CD4-positive, alpha-beta T cell (primary cell): ENCODE results near the gene CATSPERZ. TPM values are rescaled to one million over a fixed set of nuclear protein-coding genes. Genes with fewer than 3 reads are reported as not detected.

Experiments used
- ATAC-seq: fragments of 200-7000 bp; cut with Tn5 transposase; one replicate; pipeline ENCODE4 v1.10.0; 2022; ENCODE audit warnings: mild to moderate bottlenecking; ENCODE audit not compliant: poor library complexity
- CTCF ChIA-PET: fragments of 350-600 bp; sonication (Branson Sonifier 250); formaldehyde crosslinking; loops from one replicate; lab custom pipeline; 2021; ENCODE audit warnings: antibody characterized with exemption, inconsistent platforms; lab: Charles Lee
- POLR2A ChIA-PET: fragments of 350-600 bp; sonication (Branson Sonifier 250); formaldehyde crosslinking; loops from one replicate; lab custom pipeline; 2021; ENCODE audit warnings: antibody characterized with exemption, inconsistent platforms; lab: Charles Lee
- DNase-seq, 14 experiments: peaks; one replicate each; pipeline ENCODE4 v3.0.0-alpha.2; 2013 to 2020; ENCODE audit warnings: mixed read lengths in 2 of 14
- H3K27ac ChIP-seq, 2 donors: one replicate each; pipeline versions ENCODE4 v1.5.1 to v1.7.0; 2013; ENCODE audit warnings: low read length in 2 of 2, low read depth in 1 of 2, mild to moderate bottlenecking in 1 of 2
- H3K27me3 ChIP-seq, 2 experiments: 1 replicate in 1 of 2; 2 replicates in 1 of 2; pipeline versions ENCODE4 v1.6.1 to v1.7.0; 2013; ENCODE audit warnings: low read length in 2 of 2, control low read depth in 1 of 2, mild to moderate bottlenecking in 1 of 2, moderate library complexity in 1 of 2; ENCODE audit not compliant: insufficient read depth in 2 of 2, control insufficient read depth in 1 of 2
- H3K36me3 ChIP-seq: one replicate; pipeline ENCODE4 v1.6.1; 2013; ENCODE audit warnings: low read length, control low read depth; ENCODE audit not compliant: insufficient read depth
- H3K4me1 ChIP-seq: one replicate; pipeline ENCODE4 v1.6.1; 2013; ENCODE audit warnings: low read length, control low read depth; ENCODE audit not compliant: insufficient read depth
- H3K4me3 ChIP-seq: one replicate; pipeline ENCODE4 v1.5.1; 2013; ENCODE audit warnings: mild to moderate bottlenecking, low read length, moderate library complexity
- H3K9me3 ChIP-seq, 2 experiments: 1 replicate in 1 of 2; 2 replicates in 1 of 2; pipeline versions ENCODE4 v1.6.1 to v1.7.0; 2013; ENCODE audit warnings: low read length in 2 of 2, mild to moderate bottlenecking in 2 of 2, control low read depth in 1 of 2, moderate library complexity in 1 of 2; ENCODE audit not compliant: control insufficient read depth in 1 of 2, insufficient read depth in 1 of 2
- H3K27ac Mint-ChIP-seq: one replicate; pipeline ENCODE4 v1.8.0; 2020; ENCODE audit warnings: mixed read lengths
- H3K27me3 Mint-ChIP-seq: one replicate; pipeline ENCODE4 v1.8.0; 2021; ENCODE audit warnings: mixed read lengths
- H3K36me3 Mint-ChIP-seq: one replicate; pipeline ENCODE4 v1.8.0; 2021; ENCODE audit warnings: low read depth, mixed read lengths
- H3K4me1 Mint-ChIP-seq: one replicate; pipeline ENCODE4 v1.8.0; 2021; ENCODE audit warnings: low read depth, mixed read lengths
- H3K4me3 Mint-ChIP-seq: one replicate; pipeline ENCODE4 v1.8.0; 2020; ENCODE audit warnings: mild to moderate bottlenecking, mixed read lengths
- H3K9me3 Mint-ChIP-seq: one replicate; pipeline ENCODE4 v1.8.0; 2020; ENCODE audit warnings: mixed read lengths
- CTCF ChIP-seq: fragments of 200-600 bp; IDR thresholded peaks from one replicate; pipeline ENCODE4 v1.8.0; 2022; ENCODE audit warnings: antibody characterized with exemption, mild to moderate bottlenecking
- intact Hi-C, 2 experiments: fragments of 100-400 bp; cut with DNase I in 1 of 2; cut with micrococcal nuclease in 1 of 2; formaldehyde crosslinking; loops; one replicate each; pipeline versions ENCODE4 v1.15.1 to v1.9.0; 2023 to 2025; cut with DNase I, micrococcal nuclease
- total RNA-seq, 174 experiments: library from RNA in 2 of 174; stranded (reverse) in 2 of 174; gene quantifications; one replicate each; pipeline ENCODE4 v1.2.3 and lab custom pipeline; 2021 to 2026

CATSPERZ gene
- total RNA-seq, 2 experiments from 2014 or later = not detected

GRCh38 chr11:64324692-64325469 lies 24.7 kb downstream of the CATSPERZ start:
- DNase-seq (no peak), ATAC-seq (no peak)
- Histone ChIP-seq H3K4me1 (no peaks in the 10 kb centered on the region), H3K9me3 (no peaks in the 10 kb centered on the region), H3K4me3 (no peak overlapping the region), H3K36me3 (peaks cover 15% of the 10 kb centered on the region), H3K27me3 (no peaks in the 10 kb centered on the region), H3K27ac (no peak overlapping the region)
- peaks cover 11% of the 10 kb centered on the region for H3K4me1 Mint-ChIP-seq
- ChIA-PET CTCF (no interaction called here), POLR2A (no interaction called here)
- intact Hi-C loops = no loop called here
- H3K4me3 Mint-ChIP-seq = no peak overlapping the region
- no peaks in the 10 kb centered on the region for H3K9me3 Mint-ChIP-seq
- peaks cover 18% of the 10 kb centered on the region for H3K36me3 Mint-ChIP-seq
- H3K27me3 Mint-ChIP-seq = no peaks in the 10 kb centered on the region
- H3K27ac Mint-ChIP-seq = no peak overlapping the region
- no peak for TF ChIP-seq CTCF

GRCh38 chr11:64327375-64327774 lies 27.2 kb downstream of the CATSPERZ start:
- no peak for TF ChIP-seq CTCF
- no peak for ATAC-seq
- H3K27ac ChIP-seq = no peak overlapping the region
- Mint-ChIP-seq H3K27ac (no peak overlapping the region), H3K27me3 (no peaks in the 10 kb centered on the region), H3K4me1 (peaks cover 9% of the 10 kb centered on the region), H3K36me3 (no peaks in the 10 kb centered on the region), H3K4me3 (no peak overlapping the region), H3K9me3 (no peaks in the 10 kb centered on the region)
- H3K36me3 ChIP-seq = peaks cover 3% of the 10 kb centered on the region
- CTCF ChIA-PET = no interaction called here
- no peaks in the 10 kb centered on the region for H3K9me3 ChIP-seq
- intact Hi-C loops = no loop called here
- peaks cover 10% of the 10 kb centered on the region for H3K4me1 ChIP-seq
- no peaks in the 10 kb centered on the region for H3K27me3 ChIP-seq
- H3K4me3 ChIP-seq = no peak overlapping the region
- DNase-seq = no peak
- POLR2A ChIA-PET = interaction anchor here (0.8 kb wide), 1 partner anchor 10 kb away, joined by 4 read pairs; the partner anchor contains the start of genes PRDX5 and TRMT112

GRCh38 chr11:64327993-64328392 lies 27.8 kb downstream of the CATSPERZ start:
- no peaks in the 10 kb centered on the region for H3K36me3 ChIP-seq
- no peak overlapping the region for H3K27ac Mint-ChIP-seq
- CTCF ChIA-PET = no interaction called here
- no peaks in the 10 kb centered on the region for H3K9me3 ChIP-seq
- H3K4me3 Mint-ChIP-seq = no peak overlapping the region
- POLR2A ChIA-PET = interaction anchor here (0.8 kb wide), 1 partner anchor 10 kb away, joined by 4 read pairs; the partner anchor contains the start of genes PRDX5 and TRMT112
- H3K27ac ChIP-seq = no peak overlapping the region
- no peaks in the 10 kb centered on the region for H3K27me3 Mint-ChIP-seq
- H3K36me3 Mint-ChIP-seq = no peaks in the 10 kb centered on the region
- no peak for ATAC-seq
- H3K4me1 ChIP-seq = peaks cover 10% of the 10 kb centered on the region
- no peaks in the 10 kb centered on the region for H3K27me3 ChIP-seq
- no peak overlapping the region for H3K4me3 ChIP-seq
- no peak for DNase-seq
- H3K9me3 Mint-ChIP-seq = no peaks in the 10 kb centered on the region
- intact Hi-C loops = no loop called here
- H3K4me1 Mint-ChIP-seq = peaks cover 9% of the 10 kb centered on the region
- no peak for TF ChIP-seq CTCF
